ENCODE measurements around the gene TMEM219.

The TMEM219 gene

GRCh38 chr16:29990883-29991570, 29.1 kb downstream of the TMEM219 start:
- no peaks in the 10 kb centered on the region for H3K9me3 ChIP-seq (ENCODE audit: control insufficient read depth in 2 of 2, low read length in 2 of 2)
- H3K27ac ChIP-seq (ENCODE audit: low read length): no peak overlapping the region
- H3K4me3 ChIP-seq (ENCODE audit: low read length in 2 of 2): no peak overlapping the region
- H3K4me1 ChIP-seq (ENCODE audit: control insufficient read depth, insufficient read depth, low read length): peaks cover 13% of the 10 kb centered on the region
- peaks cover 43 to 47% of the 10 kb centered on the region in 2 donors for H3K36me3 ChIP-seq (ENCODE audit: control insufficient read depth in 2 of 2, insufficient read depth in 2 of 2, low read length in 2 of 2)
- no peaks in the 10 kb centered on the region for H3K27me3 ChIP-seq (ENCODE audit: control insufficient read depth in 1 of 2, insufficient read depth in 2 of 2, low read length in 2 of 2)
- no peak overlapping the region for H3K9ac ChIP-seq (ENCODE audit: low read length in 2 of 2)

- Histone ChIP-seq H3K9ac (ENCODE audit: low read length in 2 of 2) (no peak overlapping the region), H3K27ac (ENCODE audit: low read length) (peak overlapping the region; percentile 11), H3K36me3 (ENCODE audit: control insufficient read depth in 2 of 2, insufficient read depth in 2 of 2, low read length in 2 of 2) (peaks cover 38 to 42% of the 10 kb centered on the region in 2 donors), H3K9me3 (ENCODE audit: control insufficient read depth in 2 of 2, low read length in 2 of 2) (no peaks in the 10 kb centered on the region), H3K4me1 (ENCODE audit: control insufficient read depth, insufficient read depth, low read length) (peaks cover 17% of the 10 kb centered on the region), H3K4me3 (ENCODE audit: low read length in 2 of 2) (no peak overlapping the region), H3K27me3 (ENCODE audit: control insufficient read depth in 1 of 2, insufficient read depth in 2 of 2, low read length in 2 of 2) (no peaks in the 10 kb centered on the region)
These were observed 29.7 kb downstream of the TMEM219 start for GRCh38 chr16:29991571-29991904.

GRCh38 chr16:29992344-29992967, 30.6 kb downstream of the TMEM219 start:
- H3K27me3 ChIP-seq (ENCODE audit: control insufficient read depth in 1 of 2, insufficient read depth in 2 of 2, low read length in 2 of 2): no peaks in the 10 kb centered on the region
- no peaks in the 10 kb centered on the region for H3K9me3 ChIP-seq (ENCODE audit: control insufficient read depth in 2 of 2, low read length in 2 of 2)
- no peak overlapping the region for H3K9ac ChIP-seq (ENCODE audit: low read length in 2 of 2)
- H3K4me3 ChIP-seq (ENCODE audit: low read length in 2 of 2): no peak overlapping the region
- H3K27ac ChIP-seq (ENCODE audit: low read length): peak overlapping the region; percentile 11
- peaks cover 34 to 37% of the 10 kb centered on the region in 2 donors for H3K36me3 ChIP-seq (ENCODE audit: control insufficient read depth in 2 of 2, insufficient read depth in 2 of 2, low read length in 2 of 2)
- H3K4me1 ChIP-seq (ENCODE audit: control insufficient read depth, insufficient read depth, low read length): peaks cover 22% of the 10 kb centered on the region

GRCh38 chr16:29993191-29993902, 31.5 kb downstream of the TMEM219 start:
- no peaks in the 10 kb centered on the region for H3K27me3 ChIP-seq (ENCODE audit: control insufficient read depth in 1 of 2, insufficient read depth in 2 of 2, low read length in 2 of 2)
- H3K36me3 ChIP-seq (ENCODE audit: control insufficient read depth in 2 of 2, insufficient read depth in 2 of 2, low read length in 2 of 2): peaks cover 32 to 34% of the 10 kb centered on the region in 2 donors
- no peak overlapping the region for H3K4me3 ChIP-seq (ENCODE audit: low read length in 2 of 2)
- peaks cover 22% of the 10 kb centered on the region for H3K4me1 ChIP-seq (ENCODE audit: control insufficient read depth, insufficient read depth, low read length)
- no peaks in the 10 kb centered on the region for H3K9me3 ChIP-seq (ENCODE audit: control insufficient read depth in 2 of 2, low read length in 2 of 2)
- H3K27ac ChIP-seq (ENCODE audit: low read length): no peak overlapping the region
- no peak overlapping the region for H3K9ac ChIP-seq (ENCODE audit: low read length in 2 of 2)

- peak overlapping the region in 1 of 2 donors; percentile 96 for H3K4me3 ChIP-seq (ENCODE audit: low read length in 2 of 2)
- H3K4me1 ChIP-seq (ENCODE audit: control insufficient read depth, insufficient read depth, low read length): peaks cover 22% of the 10 kb centered on the region
- no peaks in the 10 kb centered on the region for H3K27me3 ChIP-seq (ENCODE audit: control insufficient read depth in 1 of 2, insufficient read depth in 2 of 2, low read length in 2 of 2)
- H3K9me3 ChIP-seq (ENCODE audit: control insufficient read depth in 2 of 2, low read length in 2 of 2): no peaks in the 10 kb centered on the region
- peaks cover 28 to 32% of the 10 kb centered on the region in 2 donors for H3K36me3 ChIP-seq (ENCODE audit: control insufficient read depth in 2 of 2, insufficient read depth in 2 of 2, low read length in 2 of 2)
- H3K9ac ChIP-seq (ENCODE audit: low read length in 2 of 2): peak overlapping the region; percentile 96 to 98
- H3K27ac ChIP-seq (ENCODE audit: low read length): peak overlapping the region; percentile 99
These were observed 32.2 kb downstream of the TMEM219 start for GRCh38 chr16:29993903-29994599.

GRCh38 chr16:29994600-29995323, 32.9 kb downstream of the TMEM219 start:
- H3K4me3 ChIP-seq (ENCODE audit: low read length in 2 of 2): peak overlapping the region; percentile 89 to 96
- peaks cover 21 to 28% of the 10 kb centered on the region in 2 donors for H3K36me3 ChIP-seq (ENCODE audit: control insufficient read depth in 2 of 2, insufficient read depth in 2 of 2, low read length in 2 of 2)
- H3K9ac ChIP-seq (ENCODE audit: low read length in 2 of 2): peak overlapping the region; percentile 96 to 98
- H3K27me3 ChIP-seq (ENCODE audit: control insufficient read depth in 1 of 2, insufficient read depth in 2 of 2, low read length in 2 of 2): no peaks in the 10 kb centered on the region
- peak overlapping the region; percentile 99 for H3K27ac ChIP-seq (ENCODE audit: low read length)
- H3K4me1 ChIP-seq (ENCODE audit: control insufficient read depth, insufficient read depth, low read length): peaks cover 22% of the 10 kb centered on the region
- H3K9me3 ChIP-seq (ENCODE audit: control insufficient read depth in 2 of 2, low read length in 2 of 2): no peaks in the 10 kb centered on the region

- no peaks in the 10 kb centered on the region for H3K9me3 ChIP-seq (ENCODE audit: control insufficient read depth in 2 of 2, low read length in 2 of 2)
- peaks cover 22% of the 10 kb centered on the region for H3K4me1 ChIP-seq (ENCODE audit: control insufficient read depth, insufficient read depth, low read length)
- H3K9ac ChIP-seq (ENCODE audit: low read length in 2 of 2): peak within 1 kb of the TSS; percentile 96 to 98
- peak within 1 kb of the TSS; percentile 89 to 96 for H3K4me3 ChIP-seq (ENCODE audit: low read length in 2 of 2)
- no peaks in the 10 kb centered on the region for H3K27me3 ChIP-seq (ENCODE audit: control insufficient read depth in 1 of 2, insufficient read depth in 2 of 2, low read length in 2 of 2)
- peak within 1 kb of the TSS; percentile 99 for H3K27ac ChIP-seq (ENCODE audit: low read length)
- H3K36me3 ChIP-seq (ENCODE audit: control insufficient read depth in 2 of 2, insufficient read depth in 2 of 2, low read length in 2 of 2): peaks cover 15 to 25% of the 10 kb centered on the region in 2 donors
These were observed 33.5 kb downstream of the TMEM219 start, which contains the start of gene HIRIP3 for GRCh38 chr16:29995324-29995910. Gene HIRIP3, minus strand, starts transcription at chr16:29995617. Its CDS starts 12 bp downstream, at chr16:29995605.

- Histone ChIP-seq H3K9me3 (ENCODE audit: control insufficient read depth in 2 of 2, low read length in 2 of 2) (no peaks in the 10 kb centered on the region), H3K36me3 (ENCODE audit: control insufficient read depth in 2 of 2, insufficient read depth in 2 of 2, low read length in 2 of 2) (peaks cover 13 to 24% of the 10 kb centered on the region in 2 donors), H3K4me1 (ENCODE audit: control insufficient read depth, insufficient read depth, low read length) (peaks cover 22% of the 10 kb centered on the region), H3K27me3 (ENCODE audit: control insufficient read depth in 1 of 2, insufficient read depth in 2 of 2, low read length in 2 of 2) (no peaks in the 10 kb centered on the region), H3K9ac (ENCODE audit: low read length in 2 of 2) (peak within 1 kb of the TSS; percentile 96 to 98), H3K27ac (ENCODE audit: low read length) (peak within 1 kb of the TSS; percentile 99), H3K4me3 (ENCODE audit: low read length in 2 of 2) (peak within 1 kb of the TSS; percentile 89 to 96)
These were observed 34.3 kb downstream of the TMEM219 start, which contains the start of gene INO80E for GRCh38 chr16:29995911-29996765. Gene INO80E, plus strand, starts transcription at chr16:29996241. Its CDS starts 70 bp downstream, at chr16:29996311.

GRCh38 chr16:29996766-29997250, 34.9 kb downstream of the TMEM219 start:
- Histone ChIP-seq H3K36me3 (ENCODE audit: control insufficient read depth in 2 of 2, insufficient read depth in 2 of 2, low read length in 2 of 2) (peaks cover 13 to 23% of the 10 kb centered on the region in 2 donors), H3K9me3 (ENCODE audit: control insufficient read depth in 2 of 2, low read length in 2 of 2) (no peaks in the 10 kb centered on the region), H3K4me3 (ENCODE audit: low read length in 2 of 2) (peak overlapping the region; percentile 89 to 96), H3K27ac (ENCODE audit: low read length) (no peak overlapping the region), H3K27me3 (ENCODE audit: control insufficient read depth in 1 of 2, insufficient read depth in 2 of 2, low read length in 2 of 2) (no peaks in the 10 kb centered on the region), H3K9ac (ENCODE audit: low read length in 2 of 2) (peak overlapping the region; percentile 96 to 98), H3K4me1 (ENCODE audit: control insufficient read depth, insufficient read depth, low read length) (peaks cover 22% of the 10 kb centered on the region)
